ENCODE measurements around the gene HPS4.
"Not testable (repeated sequence)": the region's sequence is repeated elsewhere in the genome, so short reads cannot be mapped to it uniquely, and the experiment has no call there.

HPS4 gene

DNA sequence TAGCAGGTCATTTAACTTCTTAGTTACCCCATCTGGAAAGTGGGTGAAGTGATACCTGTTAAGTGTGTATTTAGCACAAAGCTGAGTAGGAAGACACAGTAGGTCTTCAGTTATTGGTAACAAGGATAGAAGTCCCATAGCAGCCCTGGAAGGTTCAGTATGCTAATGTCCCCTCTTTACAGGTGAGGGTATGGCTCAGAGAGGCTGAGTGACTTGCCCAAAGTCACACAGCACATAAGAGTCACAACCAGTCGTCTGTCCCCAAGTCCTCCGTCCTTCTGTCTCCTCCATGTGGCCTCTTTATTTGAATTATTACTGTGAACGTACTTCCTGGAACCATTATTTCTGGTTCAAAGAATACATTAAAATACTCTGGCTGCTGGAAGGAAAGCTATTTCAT is 44.0 kb downstream of the HPS4 start:
- DNase-seq, result no peak

GRCh38 chr22:26438776-26439175 is 44.8 kb downstream of the HPS4 start:
- not testable (repeated sequence) for DNase-seq

DNA sequence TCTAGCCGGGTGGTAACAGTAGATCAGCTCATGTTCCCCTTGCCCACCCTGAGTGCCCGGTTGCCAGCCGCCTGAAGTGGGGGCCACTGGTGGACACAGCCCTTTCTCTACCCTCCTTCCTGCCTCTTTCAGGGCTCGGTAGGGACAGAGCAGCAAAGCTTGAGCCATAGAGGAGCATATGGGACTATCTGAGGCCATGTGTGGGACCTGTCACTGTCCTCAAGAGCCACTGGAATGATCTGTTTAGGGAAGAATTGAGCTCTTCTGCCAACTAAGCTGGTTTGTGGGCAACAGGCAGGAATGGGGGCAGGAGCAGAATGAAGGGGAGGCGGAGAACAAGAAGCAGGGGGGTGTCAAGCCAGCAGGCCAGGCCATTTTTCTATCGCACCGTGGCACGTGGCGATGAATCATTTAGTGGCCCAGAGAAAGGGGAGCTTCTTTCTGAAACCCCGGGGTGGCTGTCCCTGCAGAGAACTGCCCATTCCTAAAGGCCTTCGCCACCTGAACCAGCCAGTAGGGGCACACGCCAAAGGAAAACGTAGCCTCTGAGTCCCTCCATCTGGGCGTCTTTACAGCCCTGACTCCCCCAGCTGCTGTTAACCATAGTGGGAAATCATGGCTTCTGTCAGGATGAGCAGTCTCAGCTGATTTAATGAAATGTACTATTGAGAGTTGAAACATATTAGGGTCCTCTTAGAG is 45.7 kb downstream of the HPS4 start:
- no peak for DNase-seq

DNA sequence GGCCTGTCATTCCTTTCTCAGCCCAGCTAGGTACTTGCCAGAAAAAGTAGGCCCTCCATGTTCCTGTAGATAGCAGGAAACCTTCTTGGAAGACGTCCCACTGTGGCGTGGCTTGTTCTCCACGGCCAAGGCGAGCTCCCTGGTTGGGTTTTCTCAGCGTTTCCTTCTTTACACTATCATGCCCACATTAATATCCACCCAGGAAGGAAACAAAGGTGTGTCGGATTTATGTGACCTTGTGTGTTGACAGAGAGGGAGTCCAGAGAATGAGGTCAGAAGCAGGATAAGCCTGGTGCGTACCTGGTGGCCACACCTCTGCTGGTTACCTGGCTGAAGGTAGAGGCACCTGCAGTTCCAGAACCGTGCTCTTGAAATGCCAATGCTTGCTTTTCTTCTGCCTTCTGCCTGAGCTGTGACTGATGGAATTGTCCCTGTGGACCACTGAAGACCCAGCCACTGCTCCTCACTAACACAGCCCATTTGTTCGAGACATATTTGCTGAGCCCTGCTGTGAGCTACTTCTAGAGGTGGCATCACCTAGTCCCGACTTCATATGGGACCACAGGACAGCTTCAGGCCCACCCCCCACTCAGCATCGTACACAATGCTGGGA is 46.6 kb downstream of the HPS4 start:
- no peak for DNase-seq

- DNase-seq, result no peak
These were observed 48.1 kb downstream of the HPS4 start for GRCh38 chr22:26435327-26436093.

DNA sequence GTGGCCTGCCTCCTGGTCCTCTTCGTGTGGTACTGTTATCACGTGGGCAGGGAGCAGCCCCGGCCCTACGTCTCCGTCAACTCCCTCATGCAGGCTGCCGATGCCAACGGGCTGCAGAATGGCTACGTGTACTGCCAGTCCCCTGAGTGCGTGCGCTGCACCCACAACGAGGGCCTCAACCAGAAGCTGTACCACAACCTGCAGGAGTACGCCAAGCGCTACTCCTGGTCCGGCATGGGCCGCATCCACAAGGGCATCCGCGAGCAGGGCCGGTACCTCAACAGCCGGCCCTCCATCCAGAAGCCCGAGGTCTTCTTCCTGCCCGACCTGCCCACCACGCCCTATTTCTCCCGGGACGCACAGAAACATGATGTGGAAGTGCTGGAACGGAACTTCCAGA is 49.8 kb downstream of the HPS4 start:
- no peak for DNase-seq

GRCh38 chr22:26432619-26433311 is 50.8 kb downstream of the HPS4 start:
- peak in 1 of 2 donors; percentile 33 for DNase-seq

DNA sequence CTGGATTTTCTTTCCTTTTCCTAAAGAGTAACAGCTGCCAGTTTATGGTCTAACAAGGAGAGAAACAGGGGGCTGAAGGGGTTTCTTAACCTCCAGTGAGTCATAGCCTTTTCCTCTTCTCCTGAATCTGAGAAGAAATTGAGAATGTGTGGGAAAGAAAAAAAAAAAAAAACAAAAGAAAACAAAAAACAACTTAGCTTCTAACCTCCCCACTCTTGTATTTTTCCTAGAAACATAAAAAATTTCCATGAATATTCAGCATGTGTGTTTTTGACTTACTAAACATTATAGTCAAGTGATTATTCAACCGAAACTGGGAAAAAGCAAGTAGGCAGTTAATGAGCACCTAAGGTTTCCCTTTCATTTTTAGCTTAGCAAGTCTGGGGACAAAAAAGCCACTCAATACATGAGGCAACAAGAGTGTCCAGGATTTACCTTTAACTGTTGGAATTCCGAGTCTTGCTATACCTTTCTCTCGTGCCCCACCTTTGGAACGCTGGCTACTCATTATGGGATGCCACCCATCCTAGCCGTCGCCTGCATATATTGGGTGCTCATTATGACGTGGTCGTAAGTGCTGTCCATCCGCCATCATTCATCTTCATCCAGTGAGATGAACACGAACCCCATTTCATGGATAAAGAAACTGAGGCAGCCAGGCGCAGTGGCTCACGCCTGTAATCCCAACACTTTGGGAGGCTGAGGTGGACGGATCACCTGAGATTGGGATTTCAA is 52.2 kb downstream of the HPS4 start:
- DNase-seq, result no peak

DNA sequence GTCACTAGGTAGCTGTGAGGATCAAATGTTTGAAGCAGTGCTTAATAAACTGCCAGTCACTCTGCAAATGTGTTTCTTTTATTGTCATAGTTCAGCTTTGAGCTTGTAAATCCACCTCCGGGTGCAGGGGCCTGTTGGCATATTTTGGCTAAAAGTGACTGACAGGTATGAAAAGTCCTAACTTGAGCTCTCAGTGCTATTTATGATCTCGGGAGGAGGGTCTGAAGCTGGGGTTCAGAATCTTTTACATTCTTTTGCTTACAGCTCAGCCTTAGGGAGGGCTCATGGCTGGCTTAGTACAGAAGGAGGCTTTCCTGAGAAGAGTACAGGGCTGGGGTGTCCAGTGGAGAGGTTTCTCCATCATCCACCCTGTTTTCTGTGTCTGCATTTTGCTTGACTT is 53.0 kb downstream of the HPS4 start:
- no peak for DNase-seq

- no peak for DNase-seq
These were observed 53.9 kb downstream of the HPS4 start for GRCh38 chr22:26429458-26430286.

DNA sequence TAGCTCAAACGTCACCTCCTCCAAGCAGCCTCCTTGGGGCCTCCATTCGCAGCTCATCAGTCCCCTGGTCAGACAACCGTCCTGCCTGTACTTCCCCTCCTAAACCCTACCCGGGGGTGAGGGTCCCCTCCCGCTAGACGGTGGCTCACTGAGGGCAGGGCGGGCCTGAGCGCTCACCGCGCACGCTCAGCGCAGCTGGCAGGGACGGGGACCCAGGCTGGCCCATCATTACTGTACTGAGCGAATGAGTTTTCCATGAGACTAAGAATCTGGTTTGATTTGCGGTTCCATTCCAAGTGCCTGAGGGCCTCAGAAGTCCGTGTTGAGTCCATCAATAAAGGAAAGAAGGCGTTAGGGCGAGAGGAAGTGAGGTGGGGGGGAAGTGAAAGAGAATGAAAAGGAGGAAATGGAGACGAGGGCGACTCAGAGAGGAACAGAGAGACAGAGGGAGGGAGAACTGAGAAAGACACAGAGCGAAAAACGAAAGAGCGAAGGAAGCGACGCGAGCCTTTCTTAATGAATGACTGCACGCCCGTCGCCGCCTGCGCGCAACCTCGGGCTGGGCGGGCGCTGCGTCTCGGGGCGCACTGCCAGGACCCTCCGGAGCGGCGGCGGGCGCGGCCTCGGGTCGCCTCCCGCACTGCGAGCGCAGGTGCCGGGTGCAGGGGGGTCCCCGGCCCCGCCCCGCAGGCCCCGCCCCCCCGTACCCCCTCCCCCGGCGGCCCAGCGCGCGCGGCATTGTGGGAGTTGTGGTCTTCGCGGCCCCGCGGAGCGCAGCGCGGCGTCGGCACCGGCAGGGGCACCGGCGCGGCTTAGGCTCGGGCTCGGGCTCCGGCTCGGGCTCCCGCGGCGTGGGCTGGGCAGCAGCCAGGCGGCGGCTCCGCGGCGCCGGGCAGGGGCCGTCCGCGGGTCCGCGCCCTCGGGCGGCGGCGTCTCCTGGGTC is 54.8 kb downstream of the HPS4 start, which contains the start of gene ASPHD2:
Gene ASPHD2 (plus strand): TSS at position 746 of the 943 bp plus-strand sequence. CDS start 4,356 bp downstream, outside the sequence.
- peak; percentile 84 to 86 for DNase-seq

DNA sequence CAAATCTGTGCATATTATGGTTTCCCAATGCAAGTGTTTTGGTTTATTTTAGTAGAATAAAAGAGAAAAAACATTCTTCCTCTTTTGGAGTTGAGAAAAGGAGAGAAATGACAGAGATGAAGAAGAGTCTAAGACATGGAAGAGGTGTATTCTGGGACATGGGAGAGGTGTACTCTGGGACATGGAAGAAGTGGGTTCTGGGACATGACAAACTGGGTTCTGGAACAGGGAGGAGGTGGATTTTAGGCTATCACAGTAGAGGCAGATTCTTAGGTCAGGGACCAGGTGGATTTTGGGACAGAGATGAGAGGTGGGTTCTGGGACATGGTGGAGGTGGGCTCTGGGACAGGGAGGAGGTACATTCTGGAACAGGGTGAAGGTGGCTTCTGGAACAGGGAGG is 56.7 kb downstream of the HPS4 start:
- DNase-seq, result no peak

DNA sequence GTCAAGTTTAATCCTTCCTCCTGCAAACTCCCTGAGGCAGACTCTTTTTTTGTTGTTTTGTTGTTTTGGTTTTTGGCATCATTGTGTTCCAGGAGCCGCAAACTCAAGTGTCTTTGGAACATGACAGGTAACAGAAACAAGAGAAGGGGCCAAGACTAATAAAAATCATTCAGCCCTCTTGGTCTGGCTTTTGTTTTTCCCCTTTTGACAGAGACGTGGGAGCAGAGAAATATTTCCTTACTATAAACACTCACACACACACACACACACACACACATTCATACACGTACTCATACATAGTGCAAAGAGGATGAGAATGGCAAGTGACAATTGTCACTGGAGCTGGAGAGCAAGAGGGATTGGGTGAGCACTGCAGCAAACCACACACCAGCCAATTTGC is 65.0 kb downstream of the HPS4 start:
- no peak for DNase-seq

DNA sequence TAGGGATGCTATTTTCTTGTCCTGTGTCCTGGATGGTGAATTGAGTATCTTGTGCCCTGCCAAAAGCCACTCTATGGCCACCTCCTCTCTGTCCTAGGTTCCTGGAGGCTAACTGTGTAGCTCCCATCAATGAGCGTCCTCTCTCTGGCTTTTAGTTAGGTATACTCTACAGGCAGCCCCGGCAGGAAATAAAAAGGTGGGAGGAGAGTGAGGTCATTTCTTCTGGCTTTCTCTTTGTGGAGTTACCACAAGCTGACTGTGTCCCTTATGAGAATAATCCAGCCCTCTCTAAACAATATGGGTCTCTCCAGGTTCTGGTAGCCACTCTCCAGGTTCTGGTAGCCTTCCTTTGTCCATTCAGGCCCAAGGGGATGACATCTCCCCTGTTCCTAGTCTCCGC is 66.2 kb downstream of the HPS4 start:
- no peak for DNase-seq

- no peak for DNase-seq
These were observed 66.8 kb downstream of the HPS4 start for GRCh38 chr22:26416670-26417276.

GRCh38 chr22:26416256-26416655 is 67.3 kb downstream of the HPS4 start:
- DNase-seq, result no peak

DNA sequence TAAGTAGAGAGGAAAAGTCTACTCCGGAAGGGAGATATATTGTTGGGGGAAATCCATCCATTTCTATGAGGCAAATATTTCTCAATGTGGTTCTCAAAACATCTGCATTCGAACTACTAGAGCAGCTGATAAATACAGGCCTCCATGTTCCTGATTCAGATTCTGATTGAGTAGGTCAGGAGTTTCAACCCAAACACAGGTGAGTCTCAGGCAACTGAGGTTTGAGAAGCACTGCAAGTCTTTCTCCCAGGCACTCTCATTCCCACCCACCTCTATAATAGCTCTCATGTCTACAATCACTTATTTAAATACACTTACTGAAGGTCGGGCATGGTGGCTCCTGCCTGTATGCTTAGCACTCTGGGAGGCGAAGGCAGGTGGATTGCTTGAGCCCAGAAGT is 69.2 kb downstream of the HPS4 start:
- DNase-seq, result no peak

- DNase-seq, result no peak
These were observed 73.2 kb downstream of the HPS4 start for GRCh38 chr22:26410386-26410785.

- no peak for DNase-seq
These were observed 73.8 kb downstream of the HPS4 start for GRCh38 chr22:26409719-26410335.
